WTC11 (cell line): ENCODE results near the gene B3GALT4. TPM values are rescaled to one million over a fixed set of nuclear protein-coding genes. Genes with fewer than 3 reads are reported as not detected.

Source experiments
- ATAC-seq: fragments of 200-7000 bp; cut with Tn5 transposase; 2 replicates; pipeline ENCODE4 v1.10.0; 2021; ENCODE audit warnings: mild to moderate bottlenecking, moderate library complexity
- CTCF ChIA-PET: fragments of 300-600 bp; sonication (Branson Sonifier 250); formaldehyde crosslinking; loops from one replicate; lab custom pipeline; 2021; ENCODE audit warnings: antibody characterized with exemption; lab: Charles Lee
- POLR2A ChIA-PET: fragments of 350-600 bp; sonication (Branson Sonifier 250); formaldehyde crosslinking; loops from one replicate; lab custom pipeline; 2021; ENCODE audit warnings: antibody characterized with exemption; lab: Charles Lee
- DNase-seq: peaks from one replicate; pipeline ENCODE4 v3.0.0; 2021; ENCODE audit warnings: low spot score
- H3K27ac Mint-ChIP-seq: 2 replicates; pipeline ENCODE4 v1.8.0; 2021; ENCODE audit warnings: mixed read lengths
- H3K27me3 Mint-ChIP-seq: 2 replicates; pipeline ENCODE4 v1.8.0; 2021; ENCODE audit warnings: low read depth, mild to moderate bottlenecking, moderate library complexity, mixed read lengths
- H3K36me3 Mint-ChIP-seq: 2 replicates; pipeline ENCODE4 v1.8.0; 2021; ENCODE audit warnings: mixed read lengths
- H3K4me1 Mint-ChIP-seq: 2 replicates; pipeline ENCODE4 v1.8.0; 2022; ENCODE audit warnings: mixed read lengths
- H3K4me3 Mint-ChIP-seq: 2 replicates; pipeline ENCODE4 v1.8.0; 2021; ENCODE audit warnings: mild to moderate bottlenecking, moderate library complexity, mixed read lengths
- H3K9me3 Mint-ChIP-seq: 2 replicates; pipeline ENCODE4 v1.8.0; 2021; ENCODE audit warnings: mixed read lengths
- AR ChIP-seq: fragments of 250-450 bp; sonication (Bioruptor Pico); IDR thresholded peaks from 2 replicates; pipeline ENCODE4 v1.9.0; 2021; ENCODE audit warnings: mild to moderate bottlenecking
- ERG ChIP-seq: fragments of 250-450 bp; sonication (Bioruptor Pico); IDR thresholded peaks from 2 replicates; pipeline ENCODE4 v1.8.0; 2021; ENCODE audit warnings: mild to moderate bottlenecking
- ETV6 ChIP-seq: sonication (generic); formaldehyde crosslinking; IDR thresholded peaks from 2 replicates; pipeline ENCODE4 v1.8.1; 2022; ENCODE audit warnings: mild to moderate bottlenecking, missing genetic modification reagents
- FOXK1 ChIP-seq: sonication (generic); formaldehyde crosslinking; IDR thresholded peaks from 2 replicates; pipeline ENCODE4 v1.8.0; 2022; ENCODE audit warnings: mild to moderate bottlenecking, moderate library complexity, missing genetic modification reagents
- FOXP4 ChIP-seq: sonication (generic); formaldehyde crosslinking; IDR thresholded peaks from 2 replicates; pipeline ENCODE4 v1.8.0; 2022; ENCODE audit warnings: mild to moderate bottlenecking, missing genetic modification reagents
- HMGA2 ChIP-seq: fragments of 250-450 bp; sonication (Bioruptor Pico); IDR thresholded peaks from 2 replicates; pipeline ENCODE4 v1.4.0; 2021; ENCODE audit warnings: mild to moderate bottlenecking, moderate library complexity
- JAZF1 ChIP-seq: fragments of 250-450 bp; sonication (Bioruptor Pico); IDR thresholded peaks from 2 replicates; pipeline ENCODE4 v1.9.0; 2021; ENCODE audit warnings: moderate library complexity, mild to moderate bottlenecking, inconsistent platforms
- KAT7 ChIP-seq: sonication (generic); formaldehyde crosslinking; IDR thresholded peaks from 2 replicates; pipeline ENCODE4 v1.8.1; 2023; ENCODE audit warnings: missing genetic modification reagents, mild to moderate bottlenecking, borderline replicate concordance
- NR1H2 ChIP-seq: sonication (generic); formaldehyde crosslinking; IDR thresholded peaks from 2 replicates; pipeline ENCODE4 v1.9.0; 2021; ENCODE audit warnings: mild to moderate bottlenecking, moderate library complexity, missing genetic modification reagents
- OVOL2 ChIP-seq: fragments of 250-450 bp; sonication (Bioruptor Pico); IDR thresholded peaks from 2 replicates; pipeline ENCODE4 v1.9.0; 2021; ENCODE audit warnings: mild to moderate bottlenecking, borderline replicate concordance
- PRRX2 ChIP-seq: fragments of 250-450 bp; sonication (Bioruptor Pico); IDR thresholded peaks from 2 replicates; pipeline ENCODE4 v1.8.0; 2021; ENCODE audit warnings: mild to moderate bottlenecking
- SMAD3 ChIP-seq: sonication (generic); formaldehyde crosslinking; IDR thresholded peaks from 2 replicates; pipeline ENCODE4 v1.8.0; 2022; ENCODE audit warnings: missing genetic modification reagents, mild to moderate bottlenecking, borderline replicate concordance
- STAT6 ChIP-seq: sonication (generic); formaldehyde crosslinking; conservative IDR thresholded peaks from 2 replicates; pipeline ENCODE4 v1.8.1; 2023; ENCODE audit warnings: mild to moderate bottlenecking, low read depth, missing genetic modification reagents, moderate library complexity
- TEAD1 ChIP-seq: sonication (generic); formaldehyde crosslinking; IDR thresholded peaks from 2 replicates; pipeline ENCODE4 v1.8.0; 2022; ENCODE audit warnings: mild to moderate bottlenecking, missing genetic modification reagents
- ZNF423 ChIP-seq: fragments of 250-450 bp; sonication (Bioruptor Pico); IDR thresholded peaks from 2 replicates; pipeline ENCODE4 v2.1.2; 2022; ENCODE audit warnings: mild to moderate bottlenecking, moderate library complexity
- total RNA-seq: library from RNA; stranded (reverse); gene quantifications from 3 replicates; pipeline ENCODE4 v1.2.3, GENCODE V29; 2021
- TF ChIP-seq, protein P1 (sequence below): sonication (generic); formaldehyde crosslinking; IDR thresholded peaks from 2 replicates; pipeline ENCODE4 v1.8.1; 2022; ENCODE audit warnings: low read depth, mild to moderate bottlenecking, moderate library complexity, missing genetic modification reagents, borderline replicate concordance
- TF ChIP-seq, protein P2 (sequence below): sonication (generic); formaldehyde crosslinking; IDR thresholded peaks from 2 replicates; pipeline ENCODE4 v1.8.0; 2022; ENCODE audit warnings: mild to moderate bottlenecking, missing genetic modification reagents
- TF ChIP-seq, protein P3 (sequence below): sonication (generic); formaldehyde crosslinking; IDR thresholded peaks from 2 replicates; pipeline ENCODE4 v1.8.0; 2022; ENCODE audit warnings: mild to moderate bottlenecking, missing genetic modification reagents
- TF ChIP-seq, protein P4 (sequence below): sonication (generic); formaldehyde crosslinking; IDR thresholded peaks from 2 replicates; pipeline ENCODE4 v1.8.1; 2023; ENCODE audit warnings: mild to moderate bottlenecking, missing genetic modification reagents, moderate library complexity
- TF ChIP-seq, protein P5 (sequence below): sonication (generic); formaldehyde crosslinking; IDR thresholded peaks from 2 replicates; pipeline ENCODE4 v1.8.1; 2022; ENCODE audit warnings: missing genetic modification reagents, borderline replicate concordance

B3GALT4 gene
- total RNA-seq, 1 experiment from 2014 or later: 4.1 TPM

DNA sequence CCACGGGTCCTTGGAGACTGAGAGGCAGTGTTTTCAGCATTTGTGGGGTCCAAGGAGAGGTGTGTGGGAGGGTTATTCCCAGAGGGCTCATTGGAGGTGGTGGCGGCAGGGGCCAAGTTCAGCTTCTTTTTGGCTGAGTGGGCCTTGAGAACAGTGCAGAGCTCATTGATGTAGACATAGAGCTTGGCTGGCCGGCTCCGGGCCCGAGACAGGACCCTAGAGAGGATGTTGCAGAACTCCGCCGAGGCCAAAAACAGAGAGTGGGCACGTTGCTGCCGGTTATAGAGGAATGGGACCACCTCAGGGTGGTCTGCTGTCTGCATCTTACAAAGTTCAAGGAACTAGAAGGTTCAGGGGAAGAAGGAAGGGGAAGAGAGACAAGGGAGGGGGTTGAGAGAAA is 44.3 kb downstream of the B3GALT4 start:
- ChIA-PET CTCF (interaction anchor here (0.9 to 1.5 kb wide), 4 partner anchors 9 to 44 kb away, joined by 3 to 6 read pairs (median 4); no protein-coding TSS in a partner anchor), POLR2A (interaction anchor here (0.6 kb wide), 2 partner anchors 21 to 350 kb away, joined by 3 to 6 read pairs; no protein-coding TSS in a partner anchor)
- DNase-seq: no peak
- Mint-ChIP-seq H3K36me3 (peaks cover 21% of the 10 kb centered on the region), H3K27me3 (no peaks in the 10 kb centered on the region; the same call in 1 of the 2 replicates), H3K4me1 (peaks cover 65% of the 10 kb centered on the region), H3K9me3 (no peaks in the 10 kb centered on the region), H3K27ac (peak overlapping the region; percentile 87), H3K4me3 (peak overlapping the region; percentile 91)
- ATAC-seq: no peak
- TF ChIP-seq, protein P1, sequence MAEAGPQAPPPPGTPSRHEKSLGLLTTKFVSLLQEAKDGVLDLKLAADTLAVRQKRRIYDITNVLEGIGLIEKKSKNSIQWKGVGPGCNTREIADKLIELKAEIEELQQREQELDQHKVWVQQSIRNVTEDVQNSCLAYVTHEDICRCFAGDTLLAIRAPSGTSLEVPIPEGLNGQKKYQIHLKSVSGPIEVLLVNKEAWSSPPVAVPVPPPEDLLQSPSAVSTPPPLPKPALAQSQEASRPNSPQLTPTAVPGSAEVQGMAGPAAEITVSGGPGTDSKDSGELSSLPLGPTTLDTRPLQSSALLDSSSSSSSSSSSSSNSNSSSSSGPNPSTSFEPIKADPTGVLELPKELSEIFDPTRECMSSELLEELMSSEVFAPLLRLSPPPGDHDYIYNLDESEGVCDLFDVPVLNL: no peak
- TF ChIP-seq, protein P2, sequence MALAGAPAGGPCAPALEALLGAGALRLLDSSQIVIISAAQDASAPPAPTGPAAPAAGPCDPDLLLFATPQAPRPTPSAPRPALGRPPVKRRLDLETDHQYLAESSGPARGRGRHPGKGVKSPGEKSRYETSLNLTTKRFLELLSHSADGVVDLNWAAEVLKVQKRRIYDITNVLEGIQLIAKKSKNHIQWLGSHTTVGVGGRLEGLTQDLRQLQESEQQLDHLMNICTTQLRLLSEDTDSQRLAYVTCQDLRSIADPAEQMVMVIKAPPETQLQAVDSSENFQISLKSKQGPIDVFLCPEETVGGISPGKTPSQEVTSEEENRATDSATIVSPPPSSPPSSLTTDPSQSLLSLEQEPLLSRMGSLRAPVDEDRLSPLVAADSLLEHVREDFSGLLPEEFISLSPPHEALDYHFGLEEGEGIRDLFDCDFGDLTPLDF: no peak
- TF ChIP-seq JAZF1 (no peak), OVOL2 (CRISPR knock-in tag) (no peak), ERG (CRISPR knock-in tag) (no peak), TEAD1 (no peak), AR (CRISPR knock-in tag) (no peak), SMAD3 (CRISPR knock-in tag) (no peak), STAT6 (CRISPR knock-in tag) (no peak), PRRX2 (CRISPR knock-in tag) (no peak), FOXK1 (no peak)
- TF ChIP-seq, protein P3, sequence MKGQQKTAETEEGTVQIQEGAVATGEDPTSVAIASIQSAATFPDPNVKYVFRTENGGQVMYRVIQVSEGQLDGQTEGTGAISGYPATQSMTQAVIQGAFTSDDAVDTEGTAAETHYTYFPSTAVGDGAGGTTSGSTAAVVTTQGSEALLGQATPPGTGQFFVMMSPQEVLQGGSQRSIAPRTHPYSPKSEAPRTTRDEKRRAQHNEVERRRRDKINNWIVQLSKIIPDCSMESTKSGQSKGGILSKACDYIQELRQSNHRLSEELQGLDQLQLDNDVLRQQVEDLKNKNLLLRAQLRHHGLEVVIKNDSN (CRISPR knock-in tag): no peak

DNA sequence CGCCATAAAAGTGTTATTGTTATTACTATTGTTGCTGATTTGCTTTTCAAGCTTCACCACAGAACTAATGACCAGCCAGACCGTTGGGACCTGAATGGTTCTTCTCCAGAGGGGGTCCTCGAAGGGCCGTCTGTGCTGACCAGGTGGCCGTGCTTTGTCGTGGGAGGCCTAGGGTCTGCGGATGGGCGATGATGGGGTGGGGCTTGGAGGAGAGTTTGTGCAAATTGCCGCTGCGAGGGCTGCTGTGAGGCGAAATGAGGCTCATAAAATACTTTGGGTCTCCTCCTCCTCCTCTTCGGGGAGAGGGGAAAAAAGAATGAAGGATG is 46.7 kb downstream of the B3GALT4 start:
- ATAC-seq (no peak), DNase-seq (no peak)
- Mint-ChIP-seq H3K27ac (peak overlapping the region; percentile 94), H3K4me1 (peaks cover 49% of the 10 kb centered on the region), H3K36me3 (peaks cover 19% of the 10 kb centered on the region), H3K4me3 (peak overlapping the region; percentile 91), H3K27me3 (no peaks in the 10 kb centered on the region), H3K9me3 (no peaks in the 10 kb centered on the region)
- POLR2A ChIA-PET: interaction anchor here (0.7 to 0.9 kb wide), 2 partner anchors 28 to 41 kb away, joined by 3 read pairs; no protein-coding TSS in a partner anchor
- CTCF ChIA-PET: interaction anchor here (0.9 kb wide), 1 partner anchor 87 kb away, joined by 3 read pairs; the partner anchor contains the start of gene PHF1
- TF ChIP-seq, protein P4, sequence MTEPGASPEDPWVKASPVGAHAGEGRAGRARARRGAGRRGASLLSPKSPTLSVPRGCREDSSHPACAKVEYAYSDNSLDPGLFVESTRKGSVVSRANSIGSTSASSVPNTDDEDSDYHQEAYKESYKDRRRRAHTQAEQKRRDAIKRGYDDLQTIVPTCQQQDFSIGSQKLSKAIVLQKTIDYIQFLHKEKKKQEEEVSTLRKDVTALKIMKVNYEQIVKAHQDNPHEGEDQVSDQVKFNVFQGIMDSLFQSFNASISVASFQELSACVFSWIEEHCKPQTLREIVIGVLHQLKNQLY (CRISPR knock-in tag): no peak
- no peak for TF ChIP-seq FOXP4 (CRISPR knock-in tag)
- TF ChIP-seq ZNF423 (CRISPR knock-in tag): peak; percentile 12; the same call in 1 of the 2 replicates
- TF ChIP-seq, protein P5, sequence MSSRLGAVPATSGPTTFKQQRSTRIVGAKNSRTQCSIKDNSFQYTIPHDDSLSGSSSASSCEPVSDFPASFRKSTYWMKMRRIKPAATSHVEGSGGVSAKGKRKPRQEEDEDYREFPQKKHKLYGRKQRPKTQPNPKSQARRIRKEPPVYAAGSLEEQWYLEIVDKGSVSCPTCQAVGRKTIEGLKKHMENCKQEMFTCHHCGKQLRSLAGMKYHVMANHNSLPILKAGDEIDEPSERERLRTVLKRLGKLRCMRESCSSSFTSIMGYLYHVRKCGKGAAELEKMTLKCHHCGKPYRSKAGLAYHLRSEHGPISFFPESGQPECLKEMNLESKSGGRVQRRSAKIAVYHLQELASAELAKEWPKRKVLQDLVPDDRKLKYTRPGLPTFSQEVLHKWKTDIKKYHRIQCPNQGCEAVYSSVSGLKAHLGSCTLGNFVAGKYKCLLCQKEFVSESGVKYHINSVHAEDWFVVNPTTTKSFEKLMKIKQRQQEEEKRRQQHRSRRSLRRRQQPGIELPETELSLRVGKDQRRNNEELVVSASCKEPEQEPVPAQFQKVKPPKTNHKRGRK (CRISPR knock-in tag): no peak
- TF ChIP-seq ETV6: no peak
- TF ChIP-seq HMGA2 (CRISPR knock-in tag): no peak
- no peak for TF ChIP-seq NR1H2 (CRISPR knock-in tag)
- TF ChIP-seq KAT7 (CRISPR knock-in tag): no peak
